ENCODE data around the gene RECQL.

- TF ChIP-seq ISL1 (CRISPR knock-in tag; IDR thresholded peaks at IDR 0.05) (no peak), OSR1 (CRISPR knock-in tag; IDR thresholded peaks at IDR 0.05) (no peak), GLIS3 (CRISPR knock-in tag; IDR thresholded peaks at IDR 0.05) (no peak), ZFP3 (CRISPR knock-in tag; IDR thresholded peaks at IDR 0.05) (no peak), TOX (CRISPR knock-in tag; IDR thresholded peaks at IDR 0.05; ENCODE audit: borderline replicate concordance) (no peak), PATZ1 (CRISPR knock-in tag; IDR thresholded peaks at IDR 0.05; ENCODE audit: borderline replicate concordance) (no peak), ZNF565 (CRISPR knock-in tag; conservative IDR thresholded peaks at IDR 0.05; ENCODE audit: low read depth) (no peak), POU6F1 (CRISPR knock-in tag; IDR thresholded peaks at IDR 0.05; ENCODE audit: borderline replicate concordance, low read depth) (no peak), PPARA (CRISPR knock-in tag; IDR thresholded peaks at IDR 0.05; ENCODE audit: borderline replicate concordance) (no peak), ZNF70 (CRISPR knock-in tag; IDR thresholded peaks at IDR 0.05) (no peak), CSRNP3 (CRISPR knock-in tag; IDR thresholded peaks at IDR 0.05) (no peak), ARNTL (CRISPR knock-in tag; IDR thresholded peaks at IDR 0.05; ENCODE audit: borderline replicate concordance, low read depth) (no peak), TSHZ2 (CRISPR knock-in tag; IDR thresholded peaks at IDR 0.05) (no peak)
These were observed 28.0 kb upstream of the RECQL start for GRCh38 chr12:21529456-21529855.
